Measurements from ENCODE around the gene EEF1B2. TPM values are rescaled to one million over a fixed set of nuclear protein-coding genes. Genes with fewer than 3 reads are reported as not detected.
"Not testable (repeated sequence)": the region's sequence is repeated elsewhere in the genome, so short reads cannot be mapped to it uniquely, and the experiment has no call there.

Gene EEF1B2
- total RNA-seq, 1 donor = 477 TPM

- TF ChIP-seq CTCF (IDR thresholded peaks at IDR 0.05; ENCODE audit: insufficient read depth, low read depth, low read length) = no peak
- DNase-seq (ENCODE audit: low read depth) = no peak
- no peak overlapping the region for H3K4me3 ChIP-seq (ENCODE audit: low read depth, low read length)
Observed at GRCh38 chr2:206202446-206202845, 42.8 kb downstream of the EEF1B2 start.

DNA sequence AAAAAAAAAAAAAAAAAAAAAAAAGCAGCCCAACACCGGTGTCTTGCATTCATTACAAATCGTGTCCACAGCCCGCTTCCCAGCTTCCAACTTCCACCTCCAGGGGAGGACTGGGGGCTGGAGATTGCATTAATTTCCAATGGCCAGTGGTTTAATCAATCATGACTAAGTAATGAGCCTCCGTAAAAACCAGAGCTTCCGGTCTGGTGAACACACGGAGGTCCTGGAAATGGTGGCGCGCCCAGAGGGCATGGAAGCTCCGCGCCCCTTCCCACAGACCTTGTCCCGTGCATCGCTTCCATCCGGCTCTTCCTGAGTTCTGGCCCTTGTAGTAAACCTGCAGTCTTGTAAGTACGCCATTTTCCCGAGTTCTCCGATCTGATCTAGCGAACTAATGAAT, 43.6 kb downstream of the EEF1B2 start:
- peak overlapping the region; percentile 58 for H3K4me3 ChIP-seq (ENCODE audit: low read depth, low read length)
- peak; percentile 49 for DNase-seq (ENCODE audit: low read depth)
- no peak for TF ChIP-seq CTCF (IDR thresholded peaks at IDR 0.05; ENCODE audit: insufficient read depth, low read depth, low read length)

DNA sequence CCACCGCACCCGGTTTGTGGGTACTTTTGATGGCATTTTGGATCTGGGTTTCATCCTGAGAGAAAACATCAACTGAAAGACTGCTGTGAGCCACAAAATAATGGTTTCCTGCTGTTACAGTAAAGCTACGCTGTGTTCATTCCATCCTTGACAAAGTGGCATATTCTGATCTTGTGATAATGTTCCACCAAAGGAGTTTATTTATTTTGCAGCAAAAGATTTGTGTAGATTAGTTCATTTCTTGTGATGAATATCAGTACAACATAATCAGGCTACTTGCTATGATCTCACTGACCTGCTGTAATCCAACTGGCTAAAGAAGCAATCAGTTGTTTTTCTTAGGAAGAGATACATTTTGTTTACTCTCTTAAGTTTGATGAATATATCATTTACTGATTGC, 45.0 kb downstream of the EEF1B2 start:
- TF ChIP-seq CTCF (IDR thresholded peaks at IDR 0.05; ENCODE audit: insufficient read depth, low read depth, low read length) = no peak
- DNase-seq (ENCODE audit: low read depth) = peak; percentile 4
- H3K4me3 ChIP-seq (ENCODE audit: low read depth, low read length) = peak overlapping the region; percentile 58

DNA sequence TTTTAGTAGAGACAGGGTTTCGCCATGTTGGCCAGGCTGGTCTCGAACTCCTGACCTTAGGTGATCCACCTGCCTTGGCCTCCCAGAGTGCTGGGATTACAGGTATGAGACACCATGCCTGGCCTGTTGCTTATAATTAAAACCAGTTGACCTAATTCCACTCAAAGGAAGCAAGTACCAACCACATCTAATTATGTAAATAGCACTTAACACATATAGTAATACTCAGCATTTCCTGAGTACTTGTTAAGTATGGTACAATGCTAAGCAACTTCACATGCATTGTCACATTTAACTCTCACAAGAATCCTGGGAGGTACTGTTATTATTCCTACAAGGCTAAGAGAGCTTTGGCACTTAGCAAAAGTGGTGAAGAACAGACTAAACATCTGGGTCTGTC, 47.6 kb downstream of the EEF1B2 start:
- not testable (repeated sequence) for DNase-seq (ENCODE audit: low read depth); H3K4me3 ChIP-seq (ENCODE audit: low read depth, low read length)

DNA sequence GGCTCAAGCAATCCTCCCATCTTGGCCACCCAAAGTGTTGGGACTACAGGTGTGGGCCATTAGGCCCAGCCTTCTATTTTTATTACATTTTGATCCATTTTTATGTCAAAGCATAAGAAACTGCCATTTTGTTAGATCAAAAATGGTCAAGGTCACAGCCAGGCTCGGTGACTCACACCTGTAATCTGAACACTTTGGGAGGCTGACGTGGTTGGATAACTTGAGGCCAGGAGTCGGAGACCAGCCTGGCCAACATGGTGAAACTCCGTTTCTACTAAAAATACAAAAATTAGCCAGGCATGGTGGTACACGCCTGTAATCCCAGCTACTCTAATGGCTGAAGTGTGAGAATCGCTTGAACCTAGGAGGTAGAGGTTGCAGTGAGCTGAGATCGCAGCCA, 49.2 kb downstream of the EEF1B2 start:
- no peak for TF ChIP-seq CTCF (IDR thresholded peaks at IDR 0.05; ENCODE audit: insufficient read depth, low read depth, low read length)
- DNase-seq (ENCODE audit: low read depth) = no peak
- H3K4me3 ChIP-seq (ENCODE audit: low read depth, low read length) = no peak overlapping the region

GRCh38 chr2:206211657-206212255, 52.1 kb downstream of the EEF1B2 start:
- peak overlapping the region; percentile 57 for H3K4me3 ChIP-seq (ENCODE audit: low read depth, low read length)

More at GRCh38 chr2:206211657-206212255, 52.1 kb downstream of the EEF1B2 start:
- peak; percentile 59 for DNase-seq (ENCODE audit: low read depth)
- TF ChIP-seq CTCF (IDR thresholded peaks at IDR 0.05; ENCODE audit: insufficient read depth, low read depth, low read length) = no peak

Small RNAs within 50 kb of the gene (small RNA-seq; reads per million reads assigned to genes)
- gene RF00134 (not detected), gene RF02271 (not detected), gene SNORA41 (not detected), gene SNORD51 (not detected)

Other genes starting within 250 kb of the EEF1B2 start
- 7.7 and 10.4 TPM in 2 replicates for gene INO80D, start 73.7 kb upstream of the EEF1B2 start, total RNA-seq
- gene NDUFS1, start 451 bp upstream of the EEF1B2 start, total RNA-seq = 82.5 and 125 TPM in 2 replicates
- 11.6 and 17.3 TPM in 2 replicates for gene ZDBF2, start 114.8 kb downstream of the EEF1B2 start, total RNA-seq